Epithelial cell of prostate (primary cell): ENCODE data around the gene STON2.
"Not testable (repeated sequence)": the region's sequence is repeated elsewhere in the genome, so short reads cannot be mapped to it uniquely, and the experiment has no call there.

Experiments used
- DNase-seq: peaks from one replicate; pipeline ENCODE4 v3.0.0-alpha.2; 2011; ENCODE audit warnings: low read depth, low spot score
- H3K27ac ChIP-seq: fragments of 450-650 bp; 2 replicates; pipeline ENCODE4 v1.5.1; 2017; ENCODE audit warnings: mild to moderate bottlenecking

The STON2 gene

GRCh38 chr14:81400202-81400678 lies at the start of gene STON2:
Gene STON2 (minus strand): TSS chr14:81400324. CDS start chr14:81398382, 1,942 bp downstream.
- peak within 1 kb of the TSS; percentile 99 for H3K27ac ChIP-seq
- peak; percentile 80 for DNase-seq

- no peak overlapping the region for H3K27ac ChIP-seq
- no peak for DNase-seq
These were observed 49.5 kb upstream of the STON2 start for GRCh38 chr14:81449576-81449975.

- no peak overlapping the region for H3K27ac ChIP-seq
- no peak for DNase-seq
These were observed 49.0 kb upstream of the STON2 start for GRCh38 chr14:81449114-81449513.

GRCh38 chr14:81447021-81447764 lies 47.1 kb upstream of the STON2 start:
- DNase-seq, result no peak
- no peak overlapping the region for H3K27ac ChIP-seq

GRCh38 chr14:81446279-81447007 lies 46.3 kb upstream of the STON2 start:
- DNase-seq, result no peak
- H3K27ac ChIP-seq, result no peak overlapping the region

- DNase-seq, result no peak
- no peak overlapping the region for H3K27ac ChIP-seq
These were observed 41.6 kb upstream of the STON2 start for GRCh38 chr14:81441626-81442134.

GRCh38 chr14:81440041-81440440 lies 39.9 kb upstream of the STON2 start:
- no peak overlapping the region for H3K27ac ChIP-seq
- no peak for DNase-seq

GRCh38 chr14:81437244-81437643 lies 37.1 kb upstream of the STON2 start:
- DNase-seq, result no peak
- H3K27ac ChIP-seq, result no peak overlapping the region

GRCh38 chr14:81436296-81437138 lies 36.4 kb upstream of the STON2 start:
- no peak for DNase-seq
- H3K27ac ChIP-seq, result peak overlapping the region; percentile 44

- peak; percentile 18 for DNase-seq
- peak overlapping the region; percentile 44 for H3K27ac ChIP-seq
These were observed 35.5 kb upstream of the STON2 start for GRCh38 chr14:81435391-81436295.

GRCh38 chr14:81435048-81435390 lies 34.9 kb upstream of the STON2 start:
- peak overlapping the region; percentile 44 for H3K27ac ChIP-seq
- DNase-seq, result no peak

GRCh38 chr14:81434230-81434629 lies 34.1 kb upstream of the STON2 start:
- H3K27ac ChIP-seq, result no peak overlapping the region
- no peak for DNase-seq

- no peak overlapping the region for H3K27ac ChIP-seq
- no peak for DNase-seq
These were observed 33.3 kb upstream of the STON2 start for GRCh38 chr14:81433378-81433777.

- DNase-seq, result no peak
- H3K27ac ChIP-seq, result peak overlapping the region; percentile 21
These were observed 32.1 kb upstream of the STON2 start for GRCh38 chr14:81432219-81432661.

- no peak overlapping the region for H3K27ac ChIP-seq
- no peak for DNase-seq
These were observed 30.1 kb upstream of the STON2 start for GRCh38 chr14:81430235-81430634.

GRCh38 chr14:81429749-81430148 lies 29.6 kb upstream of the STON2 start:
- not testable (repeated sequence) for H3K27ac ChIP-seq

GRCh38 chr14:81429028-81429427 lies 28.9 kb upstream of the STON2 start:
- no peak overlapping the region for H3K27ac ChIP-seq
- DNase-seq, result no peak

More at GRCh38 chr14:81429749-81430148, 29.6 kb upstream of the STON2 start:
- DNase-seq, result not testable (repeated sequence)

GRCh38 chr14:81427348-81428058 lies 27.4 kb upstream of the STON2 start:
- DNase-seq, result no peak
- no peak overlapping the region for H3K27ac ChIP-seq

- DNase-seq, result no peak
- H3K27ac ChIP-seq, result no peak overlapping the region
These were observed 23.4 kb upstream of the STON2 start for GRCh38 chr14:81423504-81423903.
